Hepatocyte (in vitro differentiated cells): ENCODE results near the gene EGR4. TPM values are rescaled to one million over a fixed set of nuclear protein-coding genes. Genes with fewer than 3 reads are reported as not detected.

Source experiments
- DNase-seq: peaks from one replicate; pipeline ENCODE4 v3.0.0-alpha.2; 2016; ENCODE audit warnings: low spot score
- H2AFZ ChIP-seq: fragments of 200-600 bp; sonication (generic); 2 replicates; pipeline ENCODE4 v1.6.0; 2016; ENCODE audit warnings: antibody characterized with exemption, mild to moderate bottlenecking
- H3K27ac ChIP-seq: fragments of 200-600 bp; sonication (generic); 2 replicates; pipeline ENCODE4 v1.5.1; 2016; ENCODE audit warnings: mild to moderate bottlenecking
- H3K27me3 ChIP-seq: fragments of 200-600 bp; sonication (generic); 2 replicates; pipeline ENCODE4 v1.6.1; 2016
- H3K36me3 ChIP-seq: fragments of 200-600 bp; sonication (generic); replicated peaks from 2 replicates; pipeline ENCODE4 v1.5.1; 2016; ENCODE audit warnings: low read depth; ENCODE audit not compliant: insufficient read depth
- H3K4me1 ChIP-seq: fragments of 200-600 bp; sonication (generic); 2 replicates; pipeline ENCODE4 v1.5.1; 2016; ENCODE audit warnings: mild to moderate bottlenecking, moderate library complexity; ENCODE audit not compliant: insufficient read depth
- H3K4me2 ChIP-seq: fragments of 200-600 bp; sonication (generic); 2 replicates; pipeline ENCODE4 v1.6.0; 2016
- H3K4me3 ChIP-seq: fragments of 200-600 bp; sonication (generic); 2 replicates; pipeline ENCODE4 v1.5.1; 2016; ENCODE audit warnings: mild to moderate bottlenecking
- H3K79me2 ChIP-seq: fragments of 200-600 bp; sonication (generic); 2 replicates; pipeline ENCODE4 v1.6.0; 2017; ENCODE audit warnings: mild to moderate bottlenecking
- H3K9me2 ChIP-seq: fragments of 200-600 bp; sonication (generic); replicated peaks from 2 replicates; pipeline ENCODE4 v1.6.0; 2017; ENCODE audit warnings: mild to moderate bottlenecking; ENCODE audit not compliant: insufficient read depth
- H3K9me3 ChIP-seq: fragments of 200-600 bp; sonication (generic); 2 replicates; pipeline ENCODE4 v1.5.1; 2016; ENCODE audit warnings: low read depth, mild to moderate bottlenecking
- H4K20me1 ChIP-seq: fragments of 200-600 bp; sonication (generic); 2 replicates; pipeline ENCODE4 v1.6.0; 2016; ENCODE audit warnings: mild to moderate bottlenecking; ENCODE audit not compliant: insufficient read depth, poor library complexity, severe bottlenecking
- CTCF ChIP-seq: fragments of 200-600 bp; sonication (generic); IDR thresholded peaks from 2 replicates; pipeline ENCODE4 v1.5.1; 2016; ENCODE audit warnings: antibody characterized with exemption, mild to moderate bottlenecking; ENCODE audit not compliant: poor library complexity
- EZH2 ChIP-seq: fragments of 200-600 bp; sonication (generic); IDR thresholded peaks from 2 replicates; pipeline ENCODE4 v1.6.1; 2016; ENCODE audit warnings: antibody characterized with exemption, mild to moderate bottlenecking, borderline replicate concordance
- EZH2phosphoT487 ChIP-seq: fragments of 200-600 bp; sonication (generic); IDR thresholded peaks from one replicate; pipeline ENCODE4 v1.6.1; 2018; ENCODE audit warnings: antibody characterized with exemption, mild to moderate bottlenecking, low read depth, moderate library complexity; ENCODE audit not compliant: unreplicated experiment, severe bottlenecking
- WGBS: methylation state at CpG from one replicate; pipeline ENCODE4 v1.1.6; 2016; ENCODE audit warnings: low lambda C conversion rate; ENCODE audit errors: missing lambda C conversion rate; 5-methylcytosine and 5-hydroxymethylcytosine counted together
- polyA plus RNA-seq: library from polyadenylated mRNA; unstranded; fragments of >200 nt; fragmentation: Nextera tagmentation; extraction: Ambion mirVana; gene quantifications from 2 replicates; pipeline ENCODE4 v1.2.1, GENCODE V29; 2016
- total RNA-seq: library from RNA; depleted of rRNA; stranded (reverse); fragments of >200 nt; gene quantifications from 2 replicates; pipeline ENCODE4 v1.2.3, GENCODE V29; 2014

EGR4 gene
- total and polyA plus RNA-seq, 2 experiments from 2014 or later, result 0.23 to 1.9 TPM

GRCh38 chr2:73297151-73297559, 3.8 kb upstream of the EGR4 start:
- Histone ChIP-seq H3K4me1 (no peaks in the 10 kb centered on the region), H3K36me3 (no peaks in the 10 kb centered on the region), H3K79me2 (no peaks in the 10 kb centered on the region), H2AFZ (no peak overlapping the region), H3K4me2 (no peak overlapping the region), H3K4me3 (no peak overlapping the region), H3K27me3 (peaks cover 95% of the 10 kb centered on the region), H3K27ac (no peak overlapping the region), H3K9me3 (no peaks in the 10 kb centered on the region), H3K9me2 (no peaks in the 10 kb centered on the region), H4K20me1 (no peaks in the 10 kb centered on the region)
- DNase-seq, result no peak
- TF ChIP-seq EZH2 (no peak), EZH2phosphoT487 (no peak), CTCF (no peak)
- 33% methylated on average over 2 of the region's 2 CpGs for WGBS

GRCh38 chr2:73295751-73296400, 2.5 kb upstream of the EGR4 start:
- 42% methylated on average over 5 of the region's 5 CpGs for WGBS
- Histone ChIP-seq H3K36me3 (no peaks in the 10 kb centered on the region), H4K20me1 (no peaks in the 10 kb centered on the region), H3K4me3 (no peak overlapping the region), H3K79me2 (no peaks in the 10 kb centered on the region), H3K27ac (no peak overlapping the region), H3K4me2 (no peak overlapping the region), H3K4me1 (no peaks in the 10 kb centered on the region), H3K9me2 (no peaks in the 10 kb centered on the region), H2AFZ (no peak overlapping the region), H3K9me3 (no peaks in the 10 kb centered on the region), H3K27me3 (peaks cover 98% of the 10 kb centered on the region)
- no peak for TF ChIP-seq EZH2
- TF ChIP-seq CTCF, result no peak
- TF ChIP-seq EZH2phosphoT487, result no peak
- DNase-seq, result no peak

- no peak overlapping the region for H2AFZ ChIP-seq
- H3K79me2 ChIP-seq, result no peaks in the 10 kb centered on the region
- no peak for DNase-seq
- H3K9me2 ChIP-seq, result no peaks in the 10 kb centered on the region
- H3K27ac ChIP-seq, result no peak overlapping the region
- H3K36me3 ChIP-seq, result no peaks in the 10 kb centered on the region
- H3K4me3 ChIP-seq, result no peak overlapping the region
- no peaks in the 10 kb centered on the region for H3K4me1 ChIP-seq
- TF ChIP-seq EZH2, result no peak
- no peaks in the 10 kb centered on the region for H3K9me3 ChIP-seq
- peaks cover 98% of the 10 kb centered on the region for H3K27me3 ChIP-seq
- H3K4me2 ChIP-seq, result no peak overlapping the region
- WGBS, result 87% methylated on average over 2 of the region's 2 CpGs
- no peaks in the 10 kb centered on the region for H4K20me1 ChIP-seq
Observed at GRCh38 chr2:73294239-73294638, 891 bp upstream of the EGR4 start.

DNA sequence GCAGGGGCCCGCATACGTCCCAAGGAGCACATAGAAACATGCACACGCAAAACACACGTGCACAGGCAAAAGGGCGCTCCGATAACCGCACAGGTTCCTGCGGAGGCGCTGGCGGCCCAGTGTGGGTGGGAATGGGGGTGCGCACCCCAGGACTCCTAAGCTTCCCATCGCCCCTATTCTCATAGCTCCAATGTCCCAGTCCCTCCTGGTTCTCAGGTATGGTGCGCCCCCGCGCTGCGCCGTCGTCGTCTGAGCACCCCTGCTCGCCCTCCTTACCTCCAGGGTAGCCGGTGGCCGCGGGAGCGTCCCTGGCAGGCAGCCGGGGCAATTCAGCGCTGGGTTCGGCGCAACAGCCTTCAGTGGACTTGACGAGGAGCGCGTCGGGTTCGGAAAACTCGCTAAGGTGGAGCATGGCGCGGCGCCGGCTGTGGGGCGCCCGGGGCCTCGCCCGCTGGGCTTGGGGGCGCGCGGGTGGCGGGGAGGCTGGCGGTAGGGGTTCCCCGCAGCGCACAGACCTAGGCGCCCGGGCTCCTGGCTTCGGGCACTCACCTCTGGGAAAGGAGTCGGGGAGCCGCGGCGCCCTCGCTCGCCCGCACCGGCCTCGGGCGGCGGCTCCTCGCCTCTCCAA, 328 bp downstream of the EGR4 start:
- Histone ChIP-seq H3K79me2 (no peaks in the 10 kb centered on the region), H3K27me3 (peaks cover 99% of the 10 kb centered on the region), H3K9me3 (no peaks in the 10 kb centered on the region), H3K4me2 (peak overlapping the region; percentile 92), H2AFZ (peak overlapping the region; percentile 1), H3K9me2 (no peaks in the 10 kb centered on the region), H3K4me1 (no peaks in the 10 kb centered on the region), H3K27ac (no peak overlapping the region), H3K36me3 (no peaks in the 10 kb centered on the region), H3K4me3 (peak overlapping the region; percentile 3), H4K20me1 (no peaks in the 10 kb centered on the region)
- no peak for DNase-seq
- WGBS, result 10% methylated on average over 33 of the region's 64 CpGs
- TF ChIP-seq EZH2phosphoT487 (peak; percentile 22), EZH2 (peak; percentile 84), CTCF (no peak)
